Measurements from ENCODE around the gene TMEM245.
"Not testable (repeated sequence)": the region's sequence is repeated elsewhere in the genome, so short reads cannot be mapped to it uniquely, and the experiment has no call there.

Gene TMEM245

GRCh38 chr9:108973895-108974294, 145.9 kb downstream of the TMEM245 start:
- DNase-seq: no peak

GRCh38 chr9:108972626-108973209, 147.0 kb downstream of the TMEM245 start:
- DNase-seq: no peak

GRCh38 chr9:108972186-108972585, 147.6 kb downstream of the TMEM245 start:
- no peak for DNase-seq

GRCh38 chr9:108971392-108971791, 148.4 kb downstream of the TMEM245 start:
- DNase-seq: not testable (repeated sequence)

GRCh38 chr9:108967916-108968315, 151.8 kb downstream of the TMEM245 start:
- no peak for DNase-seq

Data from NK-92 treated with Interleukin-12 subunit alpha and Interleukin-12 subunit beta, amount 100 ng/mL, for 24 hours (cell line).